HG03558 (cell line): ENCODE measurements around the gene NMT2.
A peak's percentile ranks its signal among the peaks of the same experiment; 100 is the strongest.
"Not testable (repeated sequence)": the region's sequence is repeated elsewhere in the genome, so short reads cannot be mapped to it uniquely, and the experiment has no call there.

ENCODE experiments used
- ATAC-seq: cut with Tn5 transposase; IDR thresholded peaks from one replicate; pipeline ENCODE4 v1.9.1; 2021; ENCODE audit warnings: moderate number of reproducible peaks; ENCODE audit not compliant: unreplicated experiment; ENCODE audit errors: extremely low read depth

Gene NMT2

DNA sequence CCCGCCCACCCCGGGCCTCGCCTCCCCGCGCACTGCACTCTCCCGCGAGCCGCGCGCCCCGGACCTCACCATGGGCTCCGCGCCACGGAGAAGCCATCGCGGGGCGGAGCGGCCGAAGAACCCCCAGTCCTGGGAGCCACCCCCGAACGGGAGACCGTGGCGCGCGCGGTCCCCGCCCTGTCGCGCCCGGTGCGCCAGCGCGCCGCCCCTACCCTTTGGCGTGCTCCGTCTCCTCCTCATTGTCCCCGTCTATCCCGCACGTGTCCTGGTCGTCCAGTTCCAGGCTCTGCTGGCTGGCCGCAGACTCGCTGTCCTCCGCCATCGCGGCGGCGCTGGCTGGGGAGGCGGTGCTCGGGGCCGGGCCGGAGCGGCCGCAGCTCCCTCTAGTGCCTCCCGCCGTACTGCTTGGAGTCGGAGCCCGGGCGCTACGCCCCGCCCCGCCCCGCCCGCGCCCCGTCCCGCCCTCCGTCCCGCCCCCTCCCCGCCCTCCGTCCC lies at the start of gene NMT2:
Gene NMT2, minus strand, starts transcription at position 403 of the 495 bp plus-strand sequence. Its CDS starts 81 bp downstream, at position 322.
- peak; percentile 68 for ATAC-seq

- no peak for ATAC-seq
These were observed 48.2 kb upstream of the NMT2 start for GRCh38 chr10:15216700-15217099.

GRCh38 chr10:15214237-15214636 lies 45.7 kb upstream of the NMT2 start:
- no peak for ATAC-seq

- no peak for ATAC-seq
These were observed 45.0 kb upstream of the NMT2 start for GRCh38 chr10:15213461-15213861.

DNA sequence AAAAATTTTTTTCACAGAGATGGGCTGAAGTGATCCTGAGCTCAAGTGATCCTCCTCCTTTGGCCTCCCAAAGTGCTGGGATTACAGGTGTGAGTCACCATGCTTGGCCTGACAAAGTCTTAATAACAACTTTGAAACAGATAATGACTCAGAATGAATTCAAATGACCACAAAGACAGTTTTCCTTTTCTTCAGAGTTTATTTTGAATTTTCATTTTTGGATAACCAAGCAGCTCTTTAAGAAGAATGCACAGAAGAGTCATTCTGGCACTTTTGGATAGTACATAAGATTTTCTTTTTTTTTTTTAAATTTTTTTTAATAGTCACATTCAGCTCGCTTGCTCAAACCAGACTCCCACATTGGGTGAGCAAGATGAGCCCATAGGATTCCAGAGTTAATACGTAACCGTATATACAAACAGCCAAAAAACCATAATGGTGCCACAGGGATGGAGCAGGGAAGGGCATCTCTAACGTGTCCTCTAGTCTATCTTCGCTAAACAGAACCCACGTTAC lies 43.0 kb upstream of the NMT2 start:
- no peak for ATAC-seq

DNA sequence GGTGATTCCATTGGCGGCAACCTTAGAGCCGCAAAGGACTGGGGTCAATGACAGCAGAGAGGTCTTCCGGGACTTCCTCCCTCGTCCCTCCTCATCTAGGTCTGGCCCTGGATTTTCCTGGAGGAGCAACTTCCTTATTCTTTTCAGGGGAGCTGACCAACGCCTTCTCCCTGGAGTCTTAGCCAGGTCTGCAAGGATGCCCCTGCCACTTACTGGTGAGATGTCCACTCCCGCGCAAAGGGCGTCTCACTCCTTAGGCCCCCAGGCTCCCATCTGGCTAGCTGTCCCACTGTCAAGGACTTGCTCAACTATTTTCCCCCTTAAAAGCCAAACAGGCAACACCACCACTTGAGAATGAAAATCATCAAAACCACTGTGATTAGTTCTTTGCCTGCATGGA lies 42.0 kb upstream of the NMT2 start:
- no peak for ATAC-seq

GRCh38 chr10:15209827-15210509 lies 41.5 kb upstream of the NMT2 start:
- ATAC-seq = no peak

DNA sequence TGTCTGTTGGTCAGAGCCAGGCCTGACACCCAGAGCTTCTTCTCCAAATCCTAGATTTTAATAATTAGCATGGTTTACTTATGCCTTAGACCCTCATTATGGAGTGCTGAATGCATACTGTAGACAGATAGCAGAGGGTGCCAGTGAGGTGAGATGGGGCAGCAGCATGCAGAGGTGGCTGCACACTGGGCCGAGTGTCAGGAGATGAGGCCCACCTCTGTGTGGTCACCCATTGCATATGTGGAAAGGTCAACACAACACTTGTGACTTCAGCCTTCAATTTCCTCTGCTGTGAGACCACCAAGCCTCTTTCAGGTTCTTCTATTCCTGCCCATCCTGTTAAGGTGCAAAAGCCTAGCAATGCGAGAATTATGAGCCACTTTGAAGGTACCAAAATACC lies 39.7 kb upstream of the NMT2 start:
- ATAC-seq = no peak

- ATAC-seq = not testable (repeated sequence)
These were observed 38.9 kb upstream of the NMT2 start for GRCh38 chr10:15207410-15207809.

GRCh38 chr10:15202639-15203038 lies 34.1 kb upstream of the NMT2 start:
- no peak for ATAC-seq

- ATAC-seq = not testable (repeated sequence)
These were observed 33.8 kb upstream of the NMT2 start for GRCh38 chr10:15202301-15202621.

DNA sequence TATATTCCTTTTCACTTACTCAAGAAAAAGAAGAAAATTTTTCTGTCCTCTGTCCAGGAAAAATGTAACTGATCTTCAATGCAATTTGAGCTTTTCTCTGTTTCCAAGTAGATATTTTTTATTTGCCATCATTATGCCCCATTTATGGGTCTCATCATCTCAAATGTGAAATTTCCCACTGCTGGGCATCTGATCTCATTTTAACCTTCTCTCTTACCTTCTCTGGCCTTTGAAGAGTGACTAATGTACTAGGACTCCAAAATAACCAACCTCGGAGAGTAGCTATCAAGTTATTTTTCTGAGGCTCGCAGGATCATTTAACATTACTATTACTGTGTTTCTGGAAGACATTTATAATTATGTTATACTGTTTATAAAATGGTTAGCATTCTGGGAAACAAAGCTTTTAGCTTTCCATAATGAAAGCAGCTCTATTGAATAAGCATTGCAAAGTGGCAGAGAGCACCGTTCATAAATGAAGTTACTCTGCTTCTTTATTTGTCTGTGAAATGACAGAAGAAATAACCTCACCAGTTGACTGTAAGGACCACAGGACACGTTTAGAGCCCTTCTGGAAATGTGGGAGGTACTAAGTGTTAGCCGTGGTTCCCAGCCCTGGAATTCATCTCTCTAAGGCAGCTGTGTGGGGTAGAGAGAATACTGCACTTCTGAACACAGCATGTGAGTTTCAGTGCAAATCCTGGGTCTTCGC lies 33.3 kb upstream of the NMT2 start:
- ATAC-seq = no peak

DNA sequence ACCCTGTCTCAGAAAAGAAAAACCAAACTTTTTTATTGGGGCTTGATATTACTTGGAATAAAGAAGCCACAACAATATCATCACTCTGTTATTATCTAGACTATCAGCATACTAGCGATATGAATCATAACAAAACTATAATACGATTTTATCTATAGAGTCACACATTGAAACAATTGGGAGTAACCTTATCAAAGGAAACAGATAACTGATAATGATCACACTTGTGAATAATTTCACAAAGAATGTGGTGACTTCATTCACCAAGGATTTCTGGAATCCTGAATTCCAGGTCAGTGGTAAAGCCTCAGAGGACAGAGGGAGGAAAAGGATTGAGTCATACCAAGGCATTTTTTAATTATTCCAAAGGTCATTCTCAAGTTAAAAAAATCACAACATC lies 32.1 kb upstream of the NMT2 start:
- no peak for ATAC-seq

GRCh38 chr10:15197911-15198310 lies 29.4 kb upstream of the NMT2 start:
- no peak for ATAC-seq

DNA sequence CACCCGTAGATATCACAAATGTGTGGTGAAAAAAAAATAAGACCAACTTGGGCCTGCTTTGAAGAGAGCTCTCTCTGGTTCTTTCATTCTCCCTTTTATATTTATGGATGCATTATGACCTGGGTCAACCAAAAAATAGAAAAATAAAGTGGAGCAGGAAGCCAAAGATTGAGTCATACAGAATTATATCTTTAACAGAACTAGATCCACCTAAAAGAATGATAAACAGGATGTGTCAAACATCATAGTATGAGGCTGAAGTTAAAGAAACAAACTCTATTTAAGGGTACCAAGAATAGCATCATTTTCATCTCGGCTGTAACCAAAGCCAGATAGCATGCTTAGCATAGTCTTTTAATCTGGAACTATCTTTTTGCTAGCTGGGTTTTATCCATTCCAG lies 28.8 kb upstream of the NMT2 start:
- no peak for ATAC-seq

DNA sequence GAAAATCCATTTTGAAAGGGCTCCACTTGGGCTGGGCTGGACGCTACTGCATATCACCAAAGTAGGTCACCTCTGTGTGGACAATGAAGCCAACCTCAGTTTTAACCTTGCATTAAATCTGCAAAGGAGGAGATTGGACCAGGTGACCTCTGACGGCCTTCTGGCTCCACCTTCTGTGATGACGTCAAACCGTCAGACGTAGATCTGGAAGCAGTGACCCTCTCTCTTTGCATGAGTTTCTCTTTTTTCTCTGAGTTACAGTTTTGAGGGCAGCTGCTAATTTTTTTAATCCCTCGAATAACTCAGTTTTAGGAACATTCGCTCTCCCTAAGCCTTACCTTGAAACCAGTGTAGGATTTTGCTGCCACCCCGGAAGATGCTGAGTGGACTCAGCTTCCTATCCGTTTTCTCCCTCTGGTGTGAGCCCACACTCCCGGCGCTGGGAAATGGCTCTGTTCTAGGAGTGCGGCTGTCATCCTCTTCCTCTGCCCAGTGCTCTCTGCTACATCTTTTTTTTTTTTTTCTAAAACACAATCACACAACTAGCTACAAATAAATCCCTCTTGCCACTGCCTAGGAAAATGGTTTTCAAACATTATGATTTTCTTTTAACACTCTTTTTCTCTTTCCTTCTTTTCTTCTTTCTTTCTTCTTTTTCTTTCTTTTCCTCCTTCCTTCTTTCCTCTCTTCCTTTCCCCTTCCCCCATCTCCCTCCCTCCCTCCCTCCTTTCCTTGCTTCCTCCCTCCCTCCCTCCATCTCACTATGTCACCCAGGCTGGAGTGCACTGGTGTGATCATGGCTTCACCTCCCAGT lies 27.7 kb upstream of the NMT2 start:
- no peak for ATAC-seq

- no peak for ATAC-seq
These were observed 20.8 kb upstream of the NMT2 start for GRCh38 chr10:15189133-15189885.

DNA sequence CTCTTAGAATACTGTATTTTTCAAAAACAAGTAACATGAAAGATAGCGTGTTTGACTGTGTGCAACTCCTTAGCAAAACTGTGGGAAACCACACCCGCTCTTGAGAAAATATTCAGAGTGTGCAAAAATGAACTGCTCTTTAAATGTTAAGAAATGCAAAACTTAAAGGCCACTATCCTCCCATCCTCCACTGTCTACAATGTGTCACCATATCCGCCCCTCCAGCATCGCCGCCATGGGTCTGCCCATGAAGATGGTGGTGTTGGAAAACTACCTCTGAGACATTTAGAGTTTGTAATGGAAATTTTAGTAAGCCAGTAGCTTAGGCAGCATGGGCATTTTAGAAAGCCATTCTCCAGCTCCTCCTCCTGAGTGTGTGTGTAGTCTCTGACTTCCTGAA lies 20.1 kb upstream of the NMT2 start:
- ATAC-seq = no peak

GRCh38 chr10:15183689-15184481 lies 15.4 kb upstream of the NMT2 start:
- ATAC-seq = no peak
